ENCODE results near the gene PAPPA. TPM values are rescaled to one million over a fixed set of nuclear protein-coding genes. Genes with fewer than 3 reads are reported as not detected.

The PAPPA gene
- total RNA-seq, 1 donor = 56.5 TPM

DNA sequence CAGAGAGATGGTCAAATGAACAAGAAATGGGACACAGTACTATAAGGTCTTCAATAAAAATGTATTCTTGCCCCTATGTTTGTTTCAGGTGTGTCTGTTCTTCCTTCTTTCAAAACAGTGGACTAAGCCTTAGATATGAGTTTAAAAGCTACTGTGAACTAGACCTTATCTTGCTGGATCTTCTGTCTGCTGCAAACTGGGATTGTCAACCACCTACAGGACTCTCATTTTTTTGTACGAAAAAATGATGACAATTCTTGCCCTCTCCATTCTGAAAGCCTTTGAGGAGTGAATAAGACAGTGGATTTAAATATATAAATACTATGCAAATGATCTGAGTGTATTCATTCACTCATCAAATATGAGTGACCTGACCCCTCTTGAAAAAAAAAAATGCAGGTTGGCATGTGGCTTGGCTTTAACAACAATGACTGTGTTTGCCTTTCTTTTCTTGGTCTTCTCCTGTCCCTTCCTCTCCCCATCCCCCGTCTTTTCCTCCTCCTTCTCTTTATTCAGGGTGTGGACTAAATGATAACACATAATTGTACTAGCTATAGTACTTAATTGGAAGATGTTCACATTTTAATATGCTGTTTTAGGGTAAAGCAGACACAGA lies 298.0 kb downstream of the PAPPA start:
- H3K4me2 ChIP-seq (ENCODE audit: insufficient read depth, low read length) = no peak overlapping the region
- peaks cover 19% of the 10 kb centered on the region for H3K4me1 ChIP-seq (ENCODE audit: insufficient read depth, low read length)
- H3K4me3 ChIP-seq (ENCODE audit: insufficient read depth, low read length) = no peak overlapping the region
- no peak for TF ChIP-seq CTCF (IDR thresholded peaks at IDR 0.05; ENCODE audit: extremely low read depth, low read depth, low read length)
- no peaks in the 10 kb centered on the region for H3K27me3 ChIP-seq (ENCODE audit: insufficient read depth, low read length)
- no peak overlapping the region for H2AFZ ChIP-seq (ENCODE audit: low read length)
- no peaks in the 10 kb centered on the region for H3K79me2 ChIP-seq (ENCODE audit: insufficient read depth, low read length)
- no peaks in the 10 kb centered on the region for H3K9me3 ChIP-seq (ENCODE audit: low read depth, low read length)
- no peaks in the 10 kb centered on the region for H3K36me3 ChIP-seq (ENCODE audit: insufficient read depth, low read length)
- DNase-seq (ENCODE audit: insufficient read length, low spot score, missing footprints) = no peak
- no peaks in the 10 kb centered on the region for H4K20me1 ChIP-seq (ENCODE audit: insufficient read depth, low read length)
- H3K27ac ChIP-seq (ENCODE audit: low read depth, low read length) = peak overlapping the region; percentile 18
